GM12878 (cell line): Measurements from ENCODE around the gene SCAI.

Experiments used
- NRF1 ChIP-seq: conservative IDR thresholded peaks from 2 replicates; pipeline ENCODE4 v1.6.1; 2011; ENCODE audit warnings: mild to moderate bottlenecking, low read depth, low read length, improper control_type of control experiment
- ZNF207 ChIP-seq: fragments of 450-650 bp; IDR thresholded peaks from 2 replicates; pipeline ENCODE4 v1.6.1; 2014; ENCODE audit warnings: antibody characterized with exemption, mild to moderate bottlenecking, borderline replicate concordance
- TF ChIP-seq, protein P1 (sequence below), 3 experiments: IDR thresholded peaks in 2 of 3; conservative IDR thresholded peaks in 1 of 3; 2 replicates each; pipeline ENCODE4 v1.5.1; 2011; ENCODE audit warnings: low read depth in 3 of 3, low read length in 3 of 3, mild to moderate bottlenecking in 3 of 3, control low read depth in 2 of 3, moderate library complexity in 2 of 3, inconsistent platforms in 1 of 3, mixed read lengths in 1 of 3; ENCODE audit not compliant: control insufficient read depth in 2 of 3, insufficient read depth in 1 of 3; ENCODE audit errors: extremely low read depth in 1 of 3

DNA sequence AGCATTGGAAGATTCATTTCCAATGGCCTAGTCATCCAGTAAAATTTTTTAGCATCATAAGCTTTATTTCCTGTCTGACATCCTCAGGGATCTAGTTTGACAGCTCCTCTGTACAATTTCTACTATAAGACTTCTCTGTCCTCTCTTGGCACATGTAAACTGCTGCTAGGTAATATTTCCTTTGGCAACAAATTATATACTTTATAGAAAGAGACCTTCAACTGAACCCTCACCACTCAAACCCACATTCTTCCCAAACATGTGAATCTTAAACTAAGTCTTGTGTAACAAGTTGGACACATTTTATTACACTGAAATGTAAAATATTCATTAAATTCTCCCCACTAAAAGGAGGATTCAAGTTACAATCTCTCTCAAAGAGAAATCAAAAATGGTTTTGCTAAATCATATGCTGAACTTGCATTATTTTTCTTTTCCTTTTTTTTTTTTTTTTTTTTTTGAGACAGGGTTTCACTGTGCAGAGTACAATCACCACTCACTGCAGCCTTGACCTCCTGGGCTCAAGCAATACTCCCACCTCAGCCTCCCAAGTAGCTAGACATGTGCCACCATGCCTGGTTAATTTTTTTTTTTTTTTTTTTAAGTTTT is 36.9 kb downstream of the SCAI start:
- no peak for TF ChIP-seq NRF1
- TF ChIP-seq, protein P1, sequence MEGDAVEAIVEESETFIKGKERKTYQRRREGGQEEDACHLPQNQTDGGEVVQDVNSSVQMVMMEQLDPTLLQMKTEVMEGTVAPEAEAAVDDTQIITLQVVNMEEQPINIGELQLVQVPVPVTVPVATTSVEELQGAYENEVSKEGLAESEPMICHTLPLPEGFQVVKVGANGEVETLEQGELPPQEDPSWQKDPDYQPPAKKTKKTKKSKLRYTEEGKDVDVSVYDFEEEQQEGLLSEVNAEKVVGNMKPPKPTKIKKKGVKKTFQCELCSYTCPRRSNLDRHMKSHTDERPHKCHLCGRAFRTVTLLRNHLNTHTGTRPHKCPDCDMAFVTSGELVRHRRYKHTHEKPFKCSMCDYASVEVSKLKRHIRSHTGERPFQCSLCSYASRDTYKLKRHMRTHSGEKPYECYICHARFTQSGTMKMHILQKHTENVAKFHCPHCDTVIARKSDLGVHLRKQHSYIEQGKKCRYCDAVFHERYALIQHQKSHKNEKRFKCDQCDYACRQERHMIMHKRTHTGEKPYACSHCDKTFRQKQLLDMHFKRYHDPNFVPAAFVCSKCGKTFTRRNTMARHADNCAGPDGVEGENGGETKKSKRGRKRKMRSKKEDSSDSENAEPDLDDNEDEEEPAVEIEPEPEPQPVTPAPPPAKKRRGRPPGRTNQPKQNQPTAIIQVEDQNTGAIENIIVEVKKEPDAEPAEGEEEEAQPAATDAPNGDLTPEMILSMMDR (IDR thresholded peaks at IDR 0.05 in 2 of 3, conservative IDR thresholded peaks at IDR 0.05 in 1 of 3; ENCODE audit: control insufficient read depth in 2 of 3, extremely low read depth in 1 of 3, insufficient read depth in 1 of 3, low read depth in 3 of 3, low read length in 3 of 3): no peak
- TF ChIP-seq ZNF207: no peak
